VCaP (cell line): ENCODE results near the gene HES3.
A peak's percentile ranks its signal among the peaks of the same experiment; 100 is the strongest.

Source experiments
- H3K27ac ChIP-seq: fragments of 450-650 bp; 2 replicates; pipeline ENCODE4 v1.5.1; 2017
- TF ChIP-seq, protein P1 (sequence below): fragments of 450-650 bp; conservative IDR thresholded peaks from 2 replicates; pipeline ENCODE4 v1.5.1; 2017; ENCODE audit warnings: mild to moderate bottlenecking, moderate library complexity

HES3 gene

DNA sequence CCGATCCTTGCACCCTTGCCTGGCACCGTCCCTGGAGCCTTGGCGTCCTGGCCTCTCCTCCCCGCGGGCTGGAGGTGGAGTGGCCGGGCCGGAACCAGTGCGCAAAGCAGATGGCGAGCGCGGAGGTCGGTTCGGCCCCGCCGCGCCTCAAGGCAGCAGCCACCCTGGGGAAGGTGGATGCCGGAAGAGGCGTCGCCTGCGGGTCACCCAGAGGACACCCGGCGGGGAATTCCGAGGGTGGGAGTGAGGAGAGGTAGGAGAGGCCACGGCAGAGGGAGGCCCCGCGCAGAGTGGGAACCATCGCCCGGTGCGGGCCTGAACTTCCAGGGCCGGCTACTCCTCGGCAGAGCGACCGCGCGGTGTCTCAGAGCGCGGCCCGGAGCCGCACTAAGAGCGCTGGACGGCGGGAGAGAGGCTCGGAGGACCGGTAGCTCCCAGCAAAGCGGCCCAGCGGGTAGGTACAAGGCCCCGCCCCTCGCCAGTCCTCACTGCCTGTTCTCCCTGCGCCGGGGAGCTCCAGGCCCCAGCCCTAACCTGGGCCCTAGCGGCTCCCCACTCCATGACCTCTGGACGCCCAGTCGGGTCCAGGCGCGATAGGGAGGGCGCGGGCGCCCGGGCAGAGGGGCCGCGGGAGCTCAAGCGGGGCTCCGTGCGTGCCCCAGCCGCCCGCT lies 38.0 kb upstream of the HES3 start, which contains the start of gene RNF207:
TSS of gene RNF207 (plus strand) at position 271 of the 671 bp plus-strand sequence. CDS start 417 bp downstream, outside the sequence.
- H3K27ac ChIP-seq: peak within 1 kb of the TSS; percentile 87
- TF ChIP-seq, protein P1, sequence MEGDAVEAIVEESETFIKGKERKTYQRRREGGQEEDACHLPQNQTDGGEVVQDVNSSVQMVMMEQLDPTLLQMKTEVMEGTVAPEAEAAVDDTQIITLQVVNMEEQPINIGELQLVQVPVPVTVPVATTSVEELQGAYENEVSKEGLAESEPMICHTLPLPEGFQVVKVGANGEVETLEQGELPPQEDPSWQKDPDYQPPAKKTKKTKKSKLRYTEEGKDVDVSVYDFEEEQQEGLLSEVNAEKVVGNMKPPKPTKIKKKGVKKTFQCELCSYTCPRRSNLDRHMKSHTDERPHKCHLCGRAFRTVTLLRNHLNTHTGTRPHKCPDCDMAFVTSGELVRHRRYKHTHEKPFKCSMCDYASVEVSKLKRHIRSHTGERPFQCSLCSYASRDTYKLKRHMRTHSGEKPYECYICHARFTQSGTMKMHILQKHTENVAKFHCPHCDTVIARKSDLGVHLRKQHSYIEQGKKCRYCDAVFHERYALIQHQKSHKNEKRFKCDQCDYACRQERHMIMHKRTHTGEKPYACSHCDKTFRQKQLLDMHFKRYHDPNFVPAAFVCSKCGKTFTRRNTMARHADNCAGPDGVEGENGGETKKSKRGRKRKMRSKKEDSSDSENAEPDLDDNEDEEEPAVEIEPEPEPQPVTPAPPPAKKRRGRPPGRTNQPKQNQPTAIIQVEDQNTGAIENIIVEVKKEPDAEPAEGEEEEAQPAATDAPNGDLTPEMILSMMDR: no peak

- H3K27ac ChIP-seq: peak overlapping the region; percentile 87
- TF ChIP-seq, protein P1: no peak
These were observed 37.5 kb upstream of the HES3 start for GRCh38 chr1:6206520-6206855.

GRCh38 chr1:6207075-6207885 lies 36.7 kb upstream of the HES3 start:
- TF ChIP-seq, protein P1: no peak
- no peak overlapping the region for H3K27ac ChIP-seq

DNA sequence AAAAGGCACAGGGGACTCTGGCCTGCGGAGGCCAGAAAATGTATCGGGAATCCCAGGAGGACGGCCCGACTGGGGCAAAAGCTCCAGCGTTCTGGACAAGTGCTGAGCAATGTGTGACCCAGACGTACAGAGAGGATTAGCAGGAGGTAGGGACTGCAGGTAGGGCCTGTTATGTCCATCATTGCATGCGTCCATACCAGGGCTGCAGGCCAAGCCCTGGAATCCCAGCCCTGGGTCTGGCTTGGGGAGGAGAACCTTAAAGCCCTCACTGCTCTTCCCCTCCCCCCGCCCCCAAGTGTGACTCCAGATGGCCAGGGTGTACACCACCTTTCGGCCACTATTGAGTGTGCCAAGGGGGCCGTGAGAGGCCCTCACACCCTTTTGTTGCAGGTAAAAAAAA lies 36.1 kb upstream of the HES3 start:
- TF ChIP-seq, protein P1: no peak
- no peak overlapping the region for H3K27ac ChIP-seq

GRCh38 chr1:6208723-6209660 lies 35.0 kb upstream of the HES3 start:
- H3K27ac ChIP-seq: no peak overlapping the region
- TF ChIP-seq, protein P1: no peak

- H3K27ac ChIP-seq: no peak overlapping the region
- TF ChIP-seq, protein P1: no peak
These were observed 34.1 kb upstream of the HES3 start for GRCh38 chr1:6209661-6210580.
